Naive thymus-derived CD4-positive, alpha-beta T cell (primary cell): ENCODE results near the gene SMCHD1. TPM values are rescaled to one million over a fixed set of nuclear protein-coding genes. Genes with fewer than 3 reads are reported as not detected.
"Not testable (repeated sequence)": the region's sequence is repeated elsewhere in the genome, so short reads cannot be mapped to it uniquely, and the experiment has no call there.

Experiments used
- ATAC-seq: fragments of 150-1000 bp; cut with Tn5 transposase; 2 replicates; pipeline ENCODE4 v1.10.0; 2021; ENCODE audit warnings: mild to moderate bottlenecking, moderate library complexity
- CTCF ChIA-PET: fragments of 350-600 bp; sonication (Branson Sonifier 250); formaldehyde crosslinking; loops from one replicate; lab custom pipeline; 2021; ENCODE audit warnings: antibody characterized with exemption; lab: Charles Lee
- POLR2A ChIA-PET: fragments of 350-600 bp; sonication (Branson Sonifier 250); formaldehyde crosslinking; loops from one replicate; lab custom pipeline; 2021; ENCODE audit warnings: antibody characterized with exemption, inconsistent platforms; lab: Charles Lee
- DNase-seq, 9 donors: peaks; one replicate each; pipeline versions ENCODE4 v3.0.0 to v3.0.0-alpha.2; 2020 to 2022; ENCODE audit warnings: mixed read lengths in 1 of 9
- H3K27ac ChIP-seq: one replicate; pipeline ENCODE4 v1.7.0; 2013; ENCODE audit warnings: mild to moderate bottlenecking, low read depth, low read length, moderate library complexity
- H3K27me3 ChIP-seq, 2 donors: one replicate each; pipeline ENCODE4 v1.7.0; 2013; ENCODE audit warnings: low read length in 2 of 2, mild to moderate bottlenecking in 2 of 2, moderate library complexity in 2 of 2; ENCODE audit not compliant: control insufficient read depth in 2 of 2, insufficient read depth in 2 of 2
- H3K36me3 ChIP-seq, 3 experiments: 1 replicate in 2 of 3; 2 replicates in 1 of 3; pipeline ENCODE4 v1.7.0; 2013; ENCODE audit warnings: low read length in 3 of 3, mild to moderate bottlenecking in 3 of 3, moderate library complexity in 1 of 3; ENCODE audit not compliant: insufficient read depth in 3 of 3, control insufficient read depth in 2 of 3
- H3K4me1 ChIP-seq, 2 donors: one replicate each; pipeline ENCODE4 v1.7.0; 2013; ENCODE audit warnings: low read length in 2 of 2, mild to moderate bottlenecking in 2 of 2, moderate library complexity in 1 of 2; ENCODE audit not compliant: control insufficient read depth in 2 of 2, insufficient read depth in 2 of 2
- H3K4me3 ChIP-seq: 2 replicates; pipeline ENCODE4 v1.7.0; 2013; ENCODE audit warnings: mild to moderate bottlenecking, low read length
- H3K9me3 ChIP-seq, 3 experiments: 1 replicate in 2 of 3; 2 replicates in 1 of 3; pipeline ENCODE4 v1.7.0; 2013; ENCODE audit warnings: low read length in 3 of 3; ENCODE audit not compliant: control insufficient read depth in 2 of 3
- H3K27ac Mint-ChIP-seq, 9 donors: one replicate each; pipeline ENCODE4 v1.8.0; 2020 to 2022; ENCODE audit warnings: mixed read lengths in 9 of 9, mild to moderate bottlenecking in 8 of 9, moderate library complexity in 5 of 9, inconsistent platforms in 2 of 9
- H3K27me3 Mint-ChIP-seq, 5 donors: one replicate each; pipeline ENCODE4 v1.8.0; 2021 to 2022; ENCODE audit warnings: mixed read lengths in 5 of 5, mild to moderate bottlenecking in 1 of 5
- H3K36me3 Mint-ChIP-seq, 5 donors: one replicate each; pipeline ENCODE4 v1.8.0; 2020 to 2022; ENCODE audit warnings: mixed read lengths in 5 of 5, mild to moderate bottlenecking in 3 of 5, inconsistent platforms in 1 of 5
- H3K4me1 Mint-ChIP-seq, 7 donors: one replicate each; pipeline ENCODE4 v1.8.0; 2020 to 2022; ENCODE audit warnings: mixed read lengths in 7 of 7, mild to moderate bottlenecking in 3 of 7, inconsistent platforms in 1 of 7
- H3K4me3 Mint-ChIP-seq, 10 donors: one replicate each; pipeline ENCODE4 v1.8.0; 2020 to 2022; ENCODE audit warnings: mild to moderate bottlenecking in 10 of 10, mixed read lengths in 10 of 10, moderate library complexity in 6 of 10, inconsistent platforms in 2 of 10
- H3K9me3 Mint-ChIP-seq, 11 donors: one replicate each; pipeline ENCODE4 v1.8.0; 2020 to 2022; ENCODE audit warnings: mixed read lengths in 11 of 11, mild to moderate bottlenecking in 4 of 11, inconsistent platforms in 1 of 11, moderate library complexity in 1 of 11
- intact Hi-C, 2 donors: fragments of 100-400 bp; cut with micrococcal nuclease; formaldehyde crosslinking; loops; one replicate each; pipeline ENCODE4 v1.15.1; 2023
- polyA plus RNA-seq, 2 donors: library from polyadenylated mRNA; unstranded; fragments of 300-500 nt; fragmentation: Illumina TruSeq; gene quantifications; one replicate each; pipeline ENCODE4 v1.2.3, GENCODE V29; 2021
- total RNA-seq, 6 experiments: library from RNA in 5 of 6; stranded (reverse) in 5 of 6; gene quantifications; 1 replicate in 5 of 6; 2 replicates in 1 of 6; pipeline ENCODE4 v1.2.3 and lab custom pipeline; 2021 to 2026

The SMCHD1 gene
- total and polyA plus RNA-seq, 7 experiments from 2014 or later, result 41.4 to 305 (median 234) TPM

DNA sequence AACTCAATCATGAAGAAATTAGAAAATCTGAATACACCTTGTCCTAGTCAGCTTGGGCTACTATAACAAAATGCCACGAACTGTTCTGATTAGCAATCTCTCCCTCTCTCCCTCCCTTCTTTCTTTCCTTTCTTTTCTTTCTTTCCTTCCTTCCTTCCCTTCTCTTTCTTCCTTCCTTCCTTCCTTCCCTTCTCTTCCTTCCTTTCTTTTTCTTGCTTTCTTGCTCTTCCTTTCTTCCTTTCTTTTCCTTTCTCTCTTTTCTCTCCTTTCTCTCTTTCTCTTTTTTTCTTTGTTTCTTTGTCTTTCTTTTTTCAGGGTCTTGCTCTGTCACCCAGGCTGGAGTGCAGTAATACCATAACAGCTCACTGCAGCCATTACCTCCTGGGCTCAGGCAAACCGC lies 167.7 kb downstream of the SMCHD1 start:
- Mint-ChIP-seq H3K9me3 (peaks cover 0 to 11% (median 4%) of the 10 kb centered on the region in 11 donors), H3K4me1 (no peaks in the 10 kb centered on the region), H3K27ac (no peak overlapping the region), H3K36me3 (peaks cover 0 to 3% (median 0%) of the 10 kb centered on the region in 5 donors), H3K4me3 (no peak overlapping the region), H3K27me3 (peaks cover 0 to 13% (median 0%) of the 10 kb centered on the region in 5 donors)
- ChIA-PET CTCF (interaction anchor here (0.7 kb wide), 1 partner anchor 565 kb away, joined by 3 read pairs; no protein-coding TSS in a partner anchor), POLR2A (no interaction called here)
- no peaks in the 10 kb centered on the region for H3K36me3 ChIP-seq
- no peak for DNase-seq
- intact Hi-C loops, result no loop called here
- no peak for ATAC-seq
- H3K27ac ChIP-seq, result no peak overlapping the region
- no peaks in the 10 kb centered on the region for H3K27me3 ChIP-seq
- H3K9me3 ChIP-seq, result no peaks in the 10 kb centered on the region
- H3K4me3 ChIP-seq, result no peak overlapping the region
- H3K4me1 ChIP-seq, result no peaks in the 10 kb centered on the region

DNA sequence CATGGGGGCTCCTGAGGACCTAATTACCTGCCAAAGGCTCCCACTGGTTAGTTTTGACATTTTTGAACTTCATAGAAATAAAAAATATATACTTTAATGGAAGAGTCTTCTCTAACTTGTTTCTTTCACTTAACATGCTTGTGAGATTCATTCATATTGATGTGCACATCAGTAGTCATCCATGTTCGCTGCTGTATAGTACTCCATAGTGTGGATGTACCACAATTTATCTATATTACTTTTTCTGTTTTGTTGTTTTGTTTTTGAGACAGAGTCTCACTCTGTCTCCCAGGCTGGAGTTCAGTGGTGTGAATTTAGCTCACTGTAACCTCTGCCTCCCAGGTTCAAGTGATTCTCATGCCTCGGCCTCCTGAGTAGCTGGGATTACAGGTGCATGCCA lies 168.4 kb downstream of the SMCHD1 start:
- Mint-ChIP-seq H3K27ac (no peak overlapping the region), H3K9me3 (peaks cover 0 to 4% (median under 1%) of the 10 kb centered on the region in 11 donors), H3K36me3 (peaks cover 0 to 3% (median 0%) of the 10 kb centered on the region in 5 donors), H3K4me1 (no peaks in the 10 kb centered on the region), H3K27me3 (peaks cover 0 to 8% (median 0%) of the 10 kb centered on the region in 5 donors), H3K4me3 (no peak overlapping the region)
- Histone ChIP-seq H3K27me3 (no peaks in the 10 kb centered on the region), H3K4me3 (no peak overlapping the region), H3K36me3 (no peaks in the 10 kb centered on the region), H3K4me1 (no peaks in the 10 kb centered on the region), H3K27ac (no peak overlapping the region), H3K9me3 (no peaks in the 10 kb centered on the region)
- ChIA-PET CTCF (interaction anchor here (0.7 kb wide), 1 partner anchor 564 kb away, joined by 3 read pairs; no protein-coding TSS in a partner anchor), POLR2A (no interaction called here)
- ATAC-seq (no peak), DNase-seq (no peak)
- intact Hi-C loops, result no loop called here

DNA sequence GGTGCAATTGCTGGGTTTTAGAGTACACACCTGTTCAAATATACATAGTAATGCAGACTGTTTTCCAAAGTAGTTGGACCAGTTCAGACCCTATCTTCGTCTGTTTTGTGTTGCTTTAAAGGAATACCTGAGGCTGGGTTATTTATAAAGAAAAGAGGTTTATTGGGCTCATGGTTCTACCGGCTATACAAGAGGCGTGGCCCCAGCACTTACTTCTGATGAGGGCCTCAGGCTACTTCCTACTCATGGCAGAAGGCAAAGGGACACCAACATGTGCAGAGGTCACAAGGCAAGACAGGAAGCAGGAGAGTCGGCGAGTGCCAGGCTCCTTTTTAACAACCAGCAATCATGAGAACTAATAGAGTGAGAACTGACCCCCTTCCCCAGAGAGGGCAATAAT lies 169.3 kb downstream of the SMCHD1 start:
- no peak overlapping the region for H3K4me3 Mint-ChIP-seq
- POLR2A ChIA-PET, result no interaction called here
- ATAC-seq, result no peak
- H3K27ac Mint-ChIP-seq, result no peak overlapping the region
- no peaks in the 10 kb centered on the region for H3K4me1 Mint-ChIP-seq
- no peaks in the 10 kb centered on the region for H3K4me1 ChIP-seq
- no peak for DNase-seq
- CTCF ChIA-PET, result no interaction called here
- H3K9me3 ChIP-seq, result no peaks in the 10 kb centered on the region
- intact Hi-C loops, result no loop called here
- no peaks in the 10 kb centered on the region for H3K36me3 ChIP-seq
- H3K27me3 Mint-ChIP-seq, result peaks cover 0 to 5% (median 0%) of the 10 kb centered on the region in 5 donors
- H3K36me3 Mint-ChIP-seq, result peaks cover 0 to 3% (median 0%) of the 10 kb centered on the region in 5 donors
- peaks cover 0 to 4% (median 0%) of the 10 kb centered on the region in 11 donors for H3K9me3 Mint-ChIP-seq
- no peaks in the 10 kb centered on the region for H3K27me3 ChIP-seq
- H3K4me3 ChIP-seq, result no peak overlapping the region
- no peak overlapping the region for H3K27ac ChIP-seq

DNA sequence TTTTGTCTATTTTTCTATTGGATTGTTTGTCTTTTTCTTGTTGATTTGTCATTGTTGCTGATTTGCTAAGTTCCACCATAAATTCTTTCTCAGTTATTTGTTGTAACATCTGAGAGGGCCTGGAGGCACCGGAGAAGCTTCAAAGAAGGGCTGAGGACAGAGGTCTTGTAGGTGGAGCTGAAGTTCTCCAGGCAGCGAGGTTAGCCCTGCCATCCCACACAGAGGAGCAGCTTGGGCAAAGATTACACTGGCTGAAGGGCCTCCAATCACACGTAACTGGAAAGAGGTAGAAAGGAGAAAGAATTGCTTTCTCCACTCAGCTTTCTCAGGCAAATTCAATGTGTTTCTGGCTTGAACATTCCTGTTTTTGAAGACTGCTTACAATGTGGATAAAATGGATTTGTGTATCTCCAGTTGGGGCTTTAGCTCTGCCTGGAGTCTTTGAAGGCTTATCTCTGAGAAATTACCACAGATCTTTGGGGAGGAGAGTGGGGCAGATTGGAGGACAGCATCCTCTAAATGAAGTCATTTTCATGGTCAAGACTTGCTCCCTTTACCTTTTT lies 170.2 kb downstream of the SMCHD1 start:
- CTCF ChIA-PET, result interaction anchor here (0.7 kb wide), 1 partner anchor 284 kb away, joined by 3 read pairs; no protein-coding TSS in a partner anchor
- no peak overlapping the region for H3K27ac ChIP-seq
- peaks cover 0 to 3% (median 0%) of the 10 kb centered on the region in 5 donors for H3K36me3 Mint-ChIP-seq
- no peaks in the 10 kb centered on the region for H3K4me1 ChIP-seq
- H3K27ac Mint-ChIP-seq, result no peak overlapping the region
- H3K27me3 Mint-ChIP-seq, result peaks cover 0 to 5% (median 0%) of the 10 kb centered on the region in 5 donors
- no peaks in the 10 kb centered on the region for H3K4me1 Mint-ChIP-seq
- POLR2A ChIA-PET, result no interaction called here
- DNase-seq (no peak), ATAC-seq (no peak)
- H3K36me3 ChIP-seq, result no peaks in the 10 kb centered on the region
- H3K4me3 Mint-ChIP-seq, result no peak overlapping the region
- peaks cover 0 to 4% (median 0%) of the 10 kb centered on the region in 11 donors for H3K9me3 Mint-ChIP-seq
- no peak overlapping the region for H3K4me3 ChIP-seq
- intact Hi-C loops, result no loop called here
- no peaks in the 10 kb centered on the region for H3K27me3 ChIP-seq
- H3K9me3 ChIP-seq, result no peaks in the 10 kb centered on the region

DNA sequence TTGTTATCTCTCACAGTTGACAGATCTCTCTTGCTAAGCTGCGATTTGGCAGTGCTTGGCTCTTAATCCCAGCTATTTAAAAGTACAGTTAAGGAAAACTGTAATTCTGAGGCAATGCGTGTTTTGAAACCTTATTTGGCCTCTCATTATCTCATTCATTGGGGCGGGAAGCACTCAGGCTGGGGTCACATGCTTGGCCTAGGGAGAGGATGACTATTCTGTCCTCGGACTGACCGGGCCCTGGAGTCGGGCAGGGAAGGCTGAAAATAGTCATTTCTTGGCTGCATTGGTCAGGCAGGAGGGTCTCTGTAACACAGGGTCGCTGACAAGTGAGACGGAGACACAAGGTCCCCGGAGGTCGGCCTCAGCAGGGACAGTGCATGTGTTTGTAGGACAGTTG lies 171.1 kb downstream of the SMCHD1 start:
- Histone ChIP-seq H3K27me3 (no peaks in the 10 kb centered on the region), H3K36me3 (no peaks in the 10 kb centered on the region), H3K4me3 (no peak overlapping the region), H3K9me3 (no peaks in the 10 kb centered on the region), H3K27ac (no peak overlapping the region), H3K4me1 (no peaks in the 10 kb centered on the region)
- Mint-ChIP-seq H3K27me3 (peaks cover 0 to 9% (median 0%) of the 10 kb centered on the region in 5 donors), H3K9me3 (peaks cover 0 to 4% (median 0%) of the 10 kb centered on the region in 11 donors), H3K4me3 (no peak overlapping the region), H3K4me1 (peaks cover 0 to 6% (median 0%) of the 10 kb centered on the region in 7 donors), H3K27ac (no peak overlapping the region), H3K36me3 (peaks cover 0 to 3% (median 0%) of the 10 kb centered on the region in 5 donors)
- ChIA-PET CTCF (interaction anchor here (0.7 kb wide), 1 partner anchor 285 kb away, joined by 3 read pairs; no protein-coding TSS in a partner anchor), POLR2A (no interaction called here)
- ATAC-seq (no peak), DNase-seq (no peak)
- intact Hi-C loops, result no loop called here

DNA sequence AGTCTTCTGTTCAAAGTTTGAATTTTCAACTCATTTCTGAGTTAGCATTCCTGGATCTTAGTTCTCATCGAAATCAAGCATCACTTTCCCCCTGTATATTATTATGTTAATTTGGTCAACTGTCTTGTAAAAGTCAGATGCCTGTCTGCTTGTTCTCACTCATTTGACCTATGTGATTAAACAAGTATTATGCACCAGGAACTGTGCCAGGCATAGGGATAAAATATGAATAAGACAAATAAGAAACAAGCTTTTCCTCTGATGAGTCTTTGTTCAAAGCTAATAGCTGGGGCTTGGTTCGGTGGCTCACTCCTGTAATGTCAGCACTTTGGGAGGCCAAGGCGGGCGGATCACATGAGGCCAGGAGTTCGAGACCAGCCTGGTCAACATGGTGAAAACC lies 171.5 kb downstream of the SMCHD1 start:
- intact Hi-C loops, result no loop called here
- CTCF ChIA-PET, result no interaction called here

DNA sequence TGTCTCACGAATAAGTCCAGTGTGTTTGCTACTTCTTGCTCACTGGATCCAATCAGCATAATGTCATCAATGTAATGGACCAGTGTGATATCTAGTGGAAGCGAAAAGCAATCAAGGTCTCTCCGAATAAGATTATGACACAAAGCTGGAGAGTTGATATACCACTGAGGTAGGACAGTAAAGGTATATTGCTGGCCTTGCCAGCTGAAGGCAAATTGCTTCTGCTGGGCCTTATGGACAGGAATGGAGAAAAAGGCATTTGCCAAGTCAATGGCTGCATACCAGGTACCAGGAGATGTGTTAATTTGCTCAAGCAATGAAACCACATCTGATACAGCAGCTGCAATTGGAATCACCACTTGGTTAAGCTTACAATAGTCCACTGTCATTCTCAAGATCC lies 180.6 kb downstream of the SMCHD1 start:
- Mint-ChIP-seq H3K9me3 (peaks cover 5 to 26% (median 13%) of the 10 kb centered on the region in 11 donors), H3K27me3 (peaks cover 0 to 12% (median 0%) of the 10 kb centered on the region in 5 donors), H3K36me3 (peaks cover 5 to 12% (median 8%) of the 10 kb centered on the region in 5 donors)
- H3K4me3 Mint-ChIP-seq, H3K27ac ChIP-seq, H3K27me3 ChIP-seq, H3K4me3 ChIP-seq, intact Hi-C loops, DNase-seq, H3K27ac Mint-ChIP-seq, POLR2A ChIA-PET, H3K4me1 Mint-ChIP-seq, CTCF ChIA-PET, H3K36me3 ChIP-seq, H3K4me1 ChIP-seq, ATAC-seq, H3K9me3 ChIP-seq: not testable (repeated sequence)

More for the DNA sequence above, 171.5 kb downstream of the SMCHD1 start:
- Histone ChIP-seq H3K9me3 (no peaks in the 10 kb centered on the region), H3K36me3 (no peaks in the 10 kb centered on the region), H3K4me1 (no peaks in the 10 kb centered on the region), H3K27ac (no peak overlapping the region), H3K4me3 (no peak overlapping the region), H3K27me3 (no peaks in the 10 kb centered on the region)
- Mint-ChIP-seq H3K4me3 (no peak overlapping the region), H3K27ac (no peak overlapping the region), H3K4me1 (peaks cover 0 to 6% (median 0%) of the 10 kb centered on the region in 7 donors), H3K9me3 (peaks cover 0 to 4% (median 0%) of the 10 kb centered on the region in 11 donors), H3K27me3 (peaks cover 0 to 9% (median 0%) of the 10 kb centered on the region in 5 donors), H3K36me3 (peaks cover 0 to 3% (median 0%) of the 10 kb centered on the region in 5 donors)
- DNase-seq (no peak), ATAC-seq (no peak)
- POLR2A ChIA-PET, result no interaction called here
